GM12874 (cell line): ENCODE measurements around the gene C17orf78.

Experiments
- CTCF ChIP-seq: IDR thresholded peaks from 2 replicates; pipeline ENCODE4 v1.5.1; 2011; ENCODE audit warnings: low read depth, mild to moderate bottlenecking, control low read depth, low read length, moderate library complexity; ENCODE audit not compliant: insufficient read depth

C17orf78 gene

GRCh38 chr17:37391146-37391545, 15.4 kb downstream of the C17orf78 start:
- TF ChIP-seq CTCF, result no peak

GRCh38 chr17:37392024-37392590, 16.3 kb downstream of the C17orf78 start:
- no peak for TF ChIP-seq CTCF

- no peak for TF ChIP-seq CTCF
Measured at GRCh38 chr17:37393352-37393751, 17.6 kb downstream of the C17orf78 start.

GRCh38 chr17:37399265-37399803, 23.5 kb downstream of the C17orf78 start:
- TF ChIP-seq CTCF, result no peak

GRCh38 chr17:37400505-37400904, 24.7 kb downstream of the C17orf78 start:
- no peak for TF ChIP-seq CTCF

- no peak for TF ChIP-seq CTCF
Measured at GRCh38 chr17:37405955-37406634, 30.3 kb downstream of the C17orf78 start.

- no peak for TF ChIP-seq CTCF
Measured at GRCh38 chr17:37406635-37407461, 31.1 kb downstream of the C17orf78 start, which contains the start of the genes ACACA and TADA2A. Gene ACACA, minus strand, starts transcription at chr17:37406836. Its CDS starts 537 bp downstream, at chr17:37406299. Gene TADA2A, plus strand, starts transcription at chr17:37406886. Its CDS starts 4,480 bp downstream, at chr17:37411366.
